ENCODE results near the gene UCK2. TPM values are rescaled to one million over a fixed set of nuclear protein-coding genes. Genes with fewer than 3 reads are reported as not detected.

UCK2 gene
- total RNA-seq, 3 donors from 2014 or later (not counting 1 experiment from before 2014, with no cell fraction given): 12.8 to 20.5 (median 14.4) TPM

DNA sequence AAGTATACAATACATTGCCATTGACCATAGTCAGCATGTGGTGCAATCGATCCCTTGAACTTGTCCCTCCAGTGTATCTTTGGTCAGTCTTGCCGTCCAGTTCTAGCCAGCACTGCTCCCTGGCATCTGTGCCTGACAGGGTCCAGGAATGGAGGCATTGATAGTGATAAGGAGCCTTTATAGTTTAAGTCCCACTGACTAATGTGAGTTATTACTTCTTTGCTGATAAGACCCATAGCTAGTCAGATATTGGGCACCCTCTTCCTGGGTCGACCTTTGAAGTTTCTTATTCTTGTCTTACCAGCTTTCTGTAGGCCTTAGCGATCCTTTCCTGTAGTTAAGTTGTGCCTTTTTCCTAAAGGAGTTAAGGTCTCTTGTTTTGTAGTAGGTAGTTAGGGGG is 13.0 kb downstream of the UCK2 start:
- intact Hi-C loops (cut with micrococcal nuclease): no loop called here
- TF ChIP-seq, protein P1, sequence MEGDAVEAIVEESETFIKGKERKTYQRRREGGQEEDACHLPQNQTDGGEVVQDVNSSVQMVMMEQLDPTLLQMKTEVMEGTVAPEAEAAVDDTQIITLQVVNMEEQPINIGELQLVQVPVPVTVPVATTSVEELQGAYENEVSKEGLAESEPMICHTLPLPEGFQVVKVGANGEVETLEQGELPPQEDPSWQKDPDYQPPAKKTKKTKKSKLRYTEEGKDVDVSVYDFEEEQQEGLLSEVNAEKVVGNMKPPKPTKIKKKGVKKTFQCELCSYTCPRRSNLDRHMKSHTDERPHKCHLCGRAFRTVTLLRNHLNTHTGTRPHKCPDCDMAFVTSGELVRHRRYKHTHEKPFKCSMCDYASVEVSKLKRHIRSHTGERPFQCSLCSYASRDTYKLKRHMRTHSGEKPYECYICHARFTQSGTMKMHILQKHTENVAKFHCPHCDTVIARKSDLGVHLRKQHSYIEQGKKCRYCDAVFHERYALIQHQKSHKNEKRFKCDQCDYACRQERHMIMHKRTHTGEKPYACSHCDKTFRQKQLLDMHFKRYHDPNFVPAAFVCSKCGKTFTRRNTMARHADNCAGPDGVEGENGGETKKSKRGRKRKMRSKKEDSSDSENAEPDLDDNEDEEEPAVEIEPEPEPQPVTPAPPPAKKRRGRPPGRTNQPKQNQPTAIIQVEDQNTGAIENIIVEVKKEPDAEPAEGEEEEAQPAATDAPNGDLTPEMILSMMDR (IDR thresholded peaks at IDR 0.05): no peak
- H3K4me3 Mint-ChIP-seq: no peak overlapping the region
- H3K4me3 ChIP-seq (ENCODE audit: low read length): no peak overlapping the region
- no peak for ATAC-seq
- H3K27me3 Mint-ChIP-seq (ENCODE audit: low read depth in 2 of 2): no peaks in the 10 kb centered on the region
- H3K27ac Mint-ChIP-seq: no peak overlapping the region
- no peaks in the 10 kb centered on the region for H3K36me3 Mint-ChIP-seq
- no peaks in the 10 kb centered on the region for H3K27me3 ChIP-seq (ENCODE audit: control insufficient read depth, insufficient read depth, low read length)
- WGBS (ENCODE audit: insufficient coverage): 99% methylated on average over 4 of the region's 4 CpGs
- no peak overlapping the region for H3K27ac ChIP-seq (ENCODE audit: low read length)
- H3K36me3 ChIP-seq (ENCODE audit: control insufficient read depth, insufficient read depth, low read length): no peaks in the 10 kb centered on the region
- H3K4me1 Mint-ChIP-seq: peaks cover 44 to 52% of the 10 kb centered on the region in 2 donors
- DNase-seq: no peak
- no peaks in the 10 kb centered on the region for H3K9me3 ChIP-seq (ENCODE audit: control insufficient read depth, insufficient read depth, low read length)
- peaks cover 5% of the 10 kb centered on the region for H3K4me1 ChIP-seq (ENCODE audit: control insufficient read depth, insufficient read depth, low read length)
- H3K9me3 Mint-ChIP-seq: no peaks in the 10 kb centered on the region

DNA sequence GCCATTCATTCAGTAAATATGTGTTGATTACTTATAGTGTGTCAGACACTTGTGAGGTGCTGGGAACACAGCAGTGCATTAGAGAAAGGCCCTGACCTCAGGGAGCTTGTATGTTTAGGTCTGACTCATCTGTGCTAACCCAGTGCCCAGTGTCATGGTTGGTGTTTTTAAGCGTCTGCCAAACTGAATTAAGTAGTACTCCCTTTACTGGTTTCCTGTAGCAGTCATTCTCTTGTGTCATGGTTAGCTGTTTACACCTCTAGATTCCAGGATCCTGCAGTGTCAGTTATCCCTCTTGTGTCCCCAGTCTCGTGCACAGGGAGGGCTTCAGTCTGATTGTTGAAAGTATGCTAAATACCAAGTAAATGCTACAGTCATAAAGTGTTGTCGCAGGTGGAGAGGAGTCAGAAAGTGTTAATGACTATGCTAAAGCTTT is 14.2 kb downstream of the UCK2 start:
- no peak overlapping the region for H3K4me3 Mint-ChIP-seq
- intact Hi-C loops (cut with micrococcal nuclease): no loop called here
- TF ChIP-seq, protein P1 (IDR thresholded peaks at IDR 0.05): no peak
- Histone ChIP-seq H3K27me3 (ENCODE audit: control insufficient read depth, insufficient read depth, low read length) (no peaks in the 10 kb centered on the region), H3K36me3 (ENCODE audit: control insufficient read depth, insufficient read depth, low read length) (no peaks in the 10 kb centered on the region), H3K4me1 (ENCODE audit: control insufficient read depth, insufficient read depth, low read length) (peaks cover 9% of the 10 kb centered on the region), H3K9me3 (ENCODE audit: control insufficient read depth, insufficient read depth, low read length) (no peaks in the 10 kb centered on the region), H3K4me3 (ENCODE audit: low read length) (no peak overlapping the region), H3K27ac (ENCODE audit: low read length) (no peak overlapping the region)
- DNase-seq (no peak), ATAC-seq (peak in 2 of 3 donors; percentile 49 to 54)
- 61% methylated on average over 3 of the region's 3 CpGs for WGBS (ENCODE audit: insufficient coverage)
- no peaks in the 10 kb centered on the region for H3K27me3 Mint-ChIP-seq (ENCODE audit: low read depth in 2 of 2)
- H3K27ac Mint-ChIP-seq: peak overlapping the region in 1 of 2 donors; percentile 67
- peaks cover 55 to 59% of the 10 kb centered on the region in 2 donors for H3K4me1 Mint-ChIP-seq
- H3K36me3 Mint-ChIP-seq: no peaks in the 10 kb centered on the region
- H3K9me3 Mint-ChIP-seq: no peaks in the 10 kb centered on the region

DNA sequence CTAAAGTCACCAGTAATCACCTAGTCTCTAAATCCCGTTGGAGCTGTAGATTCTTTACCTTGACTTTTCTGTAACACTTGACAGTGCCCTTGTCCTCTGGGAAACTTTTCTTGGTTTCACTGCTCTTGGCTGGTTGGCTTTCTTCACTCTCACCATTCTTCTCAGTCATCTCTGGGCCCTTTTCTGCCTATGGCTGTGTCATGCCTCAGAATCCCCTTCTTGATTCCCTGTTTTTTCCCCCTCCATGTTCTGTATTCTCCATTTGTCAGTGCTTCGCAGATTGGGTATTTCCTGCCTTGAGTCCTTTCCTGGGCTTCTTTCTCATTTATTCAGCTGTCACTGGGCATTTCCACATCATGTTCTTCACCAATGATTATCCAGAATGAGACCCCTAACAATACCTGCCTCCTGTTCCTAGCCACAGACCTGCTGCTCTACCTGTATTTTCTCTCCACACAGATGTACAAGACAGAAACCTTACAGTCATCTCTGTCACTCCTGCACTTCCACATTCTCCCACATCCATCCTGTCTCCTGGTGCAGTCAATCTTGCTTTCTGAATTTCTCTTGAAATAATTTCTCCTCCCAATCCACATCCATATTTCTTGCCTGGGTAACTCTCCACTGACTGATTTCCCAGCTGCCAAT is 14.7 kb downstream of the UCK2 start:
- no peak for DNase-seq
- WGBS (ENCODE audit: insufficient coverage): 68% methylated on average over 2 of the region's 2 CpGs
- Mint-ChIP-seq H3K4me1 (peaks cover 55 to 57% of the 10 kb centered on the region in 2 donors), H3K36me3 (no peaks in the 10 kb centered on the region), H3K27me3 (ENCODE audit: low read depth in 2 of 2) (no peaks in the 10 kb centered on the region), H3K9me3 (no peaks in the 10 kb centered on the region), H3K27ac (peak overlapping the region; percentile 29 to 67), H3K4me3 (no peak overlapping the region)
- TF ChIP-seq, protein P1 (IDR thresholded peaks at IDR 0.05): no peak
- Histone ChIP-seq H3K4me3 (ENCODE audit: low read length) (no peak overlapping the region), H3K27ac (ENCODE audit: low read length) (no peak overlapping the region), H3K9me3 (ENCODE audit: control insufficient read depth, insufficient read depth, low read length) (no peaks in the 10 kb centered on the region), H3K4me1 (ENCODE audit: control insufficient read depth, insufficient read depth, low read length) (peaks cover 9% of the 10 kb centered on the region), H3K36me3 (ENCODE audit: control insufficient read depth, insufficient read depth, low read length) (no peaks in the 10 kb centered on the region), H3K27me3 (ENCODE audit: control insufficient read depth, insufficient read depth, low read length) (no peaks in the 10 kb centered on the region)
- ATAC-seq: no peak
- intact Hi-C loops (cut with micrococcal nuclease): no loop called here
